ENCODE data around the gene PRRG2.

GRCh38 chr19:49557641-49558325 is 23.3 kb upstream of the PRRG2 start:
- TF ChIP-seq CTCF (IDR thresholded peaks at IDR 0.05) (no peak), POLR2A (IDR thresholded peaks at IDR 0.05) (no peak)
